Left ventricle myocardium superior (tissue), 1 donor: ENCODE data around the gene CELF1. TPM values are rescaled to one million over a fixed set of nuclear protein-coding genes. Genes with fewer than 3 reads are reported as not detected.

Experiments
- total RNA-seq: library from RNA; stranded (reverse); fragmentation: NEBNext Ultra II Directional; extraction: Animal tissue kit (Norgen Biotek cat#: 25700); gene quantifications from one replicate; pipeline ENCODE4 v1.2.1, GENCODE V29; 2021
- donor health status: DM: no; HTN: yes; CAD: no; lungs with severe emphysema.

Gene CELF1
- total RNA-seq, 1 donor from 2014 or later = 97.3 TPM

Other genes starting within 250 kb of the CELF1 start
- gene MYBPC3, start 200.4 kb downstream of the CELF1 start, total RNA-seq = 2,596 TPM
- 11.2 TPM for gene SPI1, start 174.6 kb downstream of the CELF1 start, total RNA-seq
- gene SLC39A13, start 144.5 kb downstream of the CELF1 start, total RNA-seq = 39.5 TPM
- 180 TPM for gene PSMC3, start 126.7 kb downstream of the CELF1 start, total RNA-seq
- gene RAPSN, start 104.0 kb downstream of the CELF1 start, total RNA-seq = 6.3 TPM
- 14.9 TPM for gene PTPMT1, start 12.5 kb upstream of the CELF1 start, total RNA-seq
- gene KBTBD4, start 25.8 kb upstream of the CELF1 start, total RNA-seq = 13.2 TPM
- gene NDUFS3, start 25.9 kb upstream of the CELF1 start, total RNA-seq = 319 TPM
- gene FAM180B, start 33.5 kb upstream of the CELF1 start, total RNA-seq = not detected
- gene C1QTNF4, start 41.3 kb upstream of the CELF1 start, total RNA-seq = not detected
- 107 TPM for gene MTCH2, start 89.4 kb upstream of the CELF1 start, total RNA-seq
- gene AGBL2, start 162.2 kb upstream of the CELF1 start, total RNA-seq = 0.25 TPM
- gene FNBP4, start 214.2 kb upstream of the CELF1 start, total RNA-seq = 48.7 TPM